K562 (cell line): ENCODE measurements around the gene ARMC7. TPM values are rescaled to one million over a fixed set of nuclear protein-coding genes. Genes with fewer than 3 reads are reported as not detected.
A peak's percentile ranks its signal among the peaks of the same experiment; 100 is the strongest.

Experiments
- ATF1 ChIP-seq, 2 experiments: fragments of 450-650 bp in 1 of 2; IDR thresholded peaks; 2 replicates each; pipeline ENCODE4 v1.6.1; 2016; ENCODE audit warnings: missing compliant biosample characterization in 1 of 2, missing genetic modification characterization in 1 of 2
- CXXC5 ChIP-seq: fragments of 250-450 bp; sonication (Bioruptor Pico); IDR thresholded peaks from 2 replicates; pipeline ENCODE4 v1.8.0; 2022; ENCODE audit warnings: inconsistent platforms, mild to moderate bottlenecking, moderate library complexity
- ZNF212 ChIP-seq: fragments of 450-650 bp; formaldehyde crosslinking; IDR thresholded peaks from 2 replicates; pipeline ENCODE4 v1.4.0; 2020; ENCODE audit warnings: mild to moderate bottlenecking
- polyA plus RNA-seq, 8 experiments: library from polyadenylated mRNA; depleted of rRNA in 4 of 8; stranded (reverse) in 5 of 8; unstranded in 3 of 8; fragments of >200 nt; fragmentation: Nextera tagmentation in 2 of 8; fragmentation: Illumina TruSeq in 1 of 8; extraction: Ambion mirVana in 2 of 8; extraction: Trizol in 1 of 8; gene quantifications; 2 replicates each; pipeline versions ENCODE4 v1.2.1 to v1.2.3, GENCODE V29; 2011 to 2014; ENCODE audit warnings: inconsistent platforms in 1 of 8, missing spikeins in 1 of 8
- total RNA-seq, 7 experiments: library from RNA; depleted of rRNA in 6 of 7; stranded (reverse); fragments of >200 nt in 6 of 7; fragmentation: Illumina TruSeq in 2 of 7; extraction: Trizol in 2 of 7; gene quantifications; 2 replicates each; pipeline versions ENCODE4 v1.2.1 to v1.2.3, GENCODE V29; 2011 to 2021; ENCODE audit warnings: low replicate concordance in 1 of 7
- TF ChIP-seq, protein P1 (sequence below), 2 experiments: fragments of 150-350 bp in 1 of 2; IDR thresholded peaks; 2 replicates each; pipeline ENCODE4 v1.6.1; 2012 to 2016; ENCODE audit warnings: low read depth in 2 of 2, low read length in 2 of 2, mild to moderate bottlenecking in 1 of 2, moderate library complexity in 1 of 2
- TF ChIP-seq, protein P2 (sequence below): fragments of 450-650 bp; IDR thresholded peaks from 2 replicates; pipeline ENCODE4 v1.6.1; 2017; ENCODE audit warnings: antibody characterized with exemption

Gene ARMC7
- total and polyA plus RNA-seq, 9 of the 15 experiments (the other 6 are each of a cell fraction or from before 2014, with no cell fraction given), result 1.4 to 15.2 (median 5.9) TPM

DNA sequence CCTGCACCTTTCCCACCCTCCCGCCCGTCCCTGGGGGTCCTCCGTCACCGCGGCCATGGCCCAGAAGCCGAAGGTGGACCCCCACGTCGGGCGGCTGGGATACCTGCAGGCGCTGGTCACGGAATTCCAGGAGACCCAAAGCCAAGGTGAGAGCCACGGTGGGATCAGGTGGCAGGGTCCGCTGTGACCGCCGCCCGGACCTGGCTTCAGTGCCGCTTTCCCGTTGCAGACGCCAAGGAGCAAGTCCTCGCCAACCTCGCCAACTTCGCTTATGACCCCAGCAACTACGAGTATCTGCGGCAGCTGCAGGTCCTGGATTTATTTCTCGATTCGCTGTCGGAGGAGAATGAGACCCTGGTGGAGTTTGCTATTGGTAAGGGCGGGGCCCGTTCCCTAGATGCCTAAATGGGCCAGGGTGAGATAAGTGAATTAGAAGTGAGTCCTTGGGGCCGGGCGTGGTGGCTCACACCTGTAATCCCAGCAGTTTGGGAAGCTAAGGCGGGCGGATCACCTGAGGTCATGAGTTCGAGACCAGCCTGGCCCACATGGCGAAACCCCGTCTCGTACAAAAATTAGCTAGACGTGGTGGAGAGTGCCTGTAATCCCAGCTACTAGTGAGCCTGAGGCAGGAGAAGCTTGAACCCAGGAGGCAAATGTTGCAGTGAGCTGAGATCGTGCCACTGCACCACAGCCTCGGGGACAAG, 617 bp downstream of the ARMC7 start (continued):
- TF ChIP-seq, protein P1, sequence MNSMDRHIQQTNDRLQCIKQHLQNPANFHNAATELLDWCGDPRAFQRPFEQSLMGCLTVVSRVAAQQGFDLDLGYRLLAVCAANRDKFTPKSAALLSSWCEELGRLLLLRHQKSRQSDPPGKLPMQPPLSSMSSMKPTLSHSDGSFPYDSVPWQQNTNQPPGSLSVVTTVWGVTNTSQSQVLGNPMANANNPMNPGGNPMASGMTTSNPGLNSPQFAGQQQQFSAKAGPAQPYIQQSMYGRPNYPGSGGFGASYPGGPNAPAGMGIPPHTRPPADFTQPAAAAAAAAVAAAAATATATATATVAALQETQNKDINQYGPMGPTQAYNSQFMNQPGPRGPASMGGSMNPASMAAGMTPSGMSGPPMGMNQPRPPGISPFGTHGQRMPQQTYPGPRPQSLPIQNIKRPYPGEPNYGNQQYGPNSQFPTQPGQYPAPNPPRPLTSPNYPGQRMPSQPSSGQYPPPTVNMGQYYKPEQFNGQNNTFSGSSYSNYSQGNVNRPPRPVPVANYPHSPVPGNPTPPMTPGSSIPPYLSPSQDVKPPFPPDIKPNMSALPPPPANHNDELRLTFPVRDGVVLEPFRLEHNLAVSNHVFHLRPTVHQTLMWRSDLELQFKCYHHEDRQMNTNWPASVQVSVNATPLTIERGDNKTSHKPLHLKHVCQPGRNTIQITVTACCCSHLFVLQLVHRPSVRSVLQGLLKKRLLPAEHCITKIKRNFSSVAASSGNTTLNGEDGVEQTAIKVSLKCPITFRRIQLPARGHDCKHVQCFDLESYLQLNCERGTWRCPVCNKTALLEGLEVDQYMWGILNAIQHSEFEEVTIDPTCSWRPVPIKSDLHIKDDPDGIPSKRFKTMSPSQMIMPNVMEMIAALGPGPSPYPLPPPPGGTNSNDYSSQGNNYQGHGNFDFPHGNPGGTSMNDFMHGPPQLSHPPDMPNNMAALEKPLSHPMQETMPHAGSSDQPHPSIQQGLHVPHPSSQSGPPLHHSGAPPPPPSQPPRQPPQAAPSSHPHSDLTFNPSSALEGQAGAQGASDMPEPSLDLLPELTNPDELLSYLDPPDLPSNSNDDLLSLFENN (IDR thresholded peaks at IDR 0.05; ENCODE audit: low read depth in 2 of 2, low read length in 2 of 2), result no peak
- TF ChIP-seq CXXC5 (CRISPR knock-in tag) (0 out of 2 replicates have a peak, but pooled peaks have one; percentile 20), ATF1 (CRISPR knock-in tag; IDR thresholded peaks at IDR 0.05) (no peak), ATF1 (tag; IDR thresholded peaks at IDR 0.05) (0 out of 2 replicates have a peak, but pooled peaks have one; percentile 14), ZNF212 (CRISPR knock-in tag) (no peak)
- TF ChIP-seq, protein P2, sequence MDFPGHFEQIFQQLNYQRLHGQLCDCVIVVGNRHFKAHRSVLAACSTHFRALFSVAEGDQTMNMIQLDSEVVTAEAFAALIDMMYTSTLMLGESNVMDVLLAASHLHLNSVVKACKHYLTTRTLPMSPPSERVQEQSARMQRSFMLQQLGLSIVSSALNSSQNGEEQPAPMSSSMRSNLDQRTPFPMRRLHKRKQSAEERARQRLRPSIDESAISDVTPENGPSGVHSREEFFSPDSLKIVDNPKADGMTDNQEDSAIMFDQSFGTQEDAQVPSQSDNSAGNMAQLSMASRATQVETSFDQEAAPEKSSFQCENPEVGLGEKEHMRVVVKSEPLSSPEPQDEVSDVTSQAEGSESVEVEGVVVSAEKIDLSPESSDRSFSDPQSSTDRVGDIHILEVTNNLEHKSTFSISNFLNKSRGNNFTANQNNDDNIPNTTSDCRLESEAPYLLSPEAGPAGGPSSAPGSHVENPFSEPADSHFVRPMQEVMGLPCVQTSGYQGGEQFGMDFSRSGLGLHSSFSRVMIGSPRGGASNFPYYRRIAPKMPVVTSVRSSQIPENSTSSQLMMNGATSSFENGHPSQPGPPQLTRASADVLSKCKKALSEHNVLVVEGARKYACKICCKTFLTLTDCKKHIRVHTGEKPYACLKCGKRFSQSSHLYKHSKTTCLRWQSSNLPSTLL, result no peak
